Retinal pigment epithelial cell (primary cell): ENCODE data around the gene HOXA10.

ENCODE experiments used
- DNase-seq: peaks from one replicate; pipeline ENCODE4 v3.0.0-alpha.2; 2010; ENCODE audit warnings: low read depth
- H3K4me3 ChIP-seq: 2 replicates; pipeline ENCODE4 v1.5.1; 2011; ENCODE audit warnings: mild to moderate bottlenecking, low read length, control low read depth, moderate library complexity
- TF ChIP-seq, protein P1 (sequence below): conservative IDR thresholded peaks from 2 replicates; pipeline ENCODE4 v1.5.1; 2011; ENCODE audit warnings: low read depth, low read length, control low read depth, inconsistent platforms

Gene HOXA10

DNA sequence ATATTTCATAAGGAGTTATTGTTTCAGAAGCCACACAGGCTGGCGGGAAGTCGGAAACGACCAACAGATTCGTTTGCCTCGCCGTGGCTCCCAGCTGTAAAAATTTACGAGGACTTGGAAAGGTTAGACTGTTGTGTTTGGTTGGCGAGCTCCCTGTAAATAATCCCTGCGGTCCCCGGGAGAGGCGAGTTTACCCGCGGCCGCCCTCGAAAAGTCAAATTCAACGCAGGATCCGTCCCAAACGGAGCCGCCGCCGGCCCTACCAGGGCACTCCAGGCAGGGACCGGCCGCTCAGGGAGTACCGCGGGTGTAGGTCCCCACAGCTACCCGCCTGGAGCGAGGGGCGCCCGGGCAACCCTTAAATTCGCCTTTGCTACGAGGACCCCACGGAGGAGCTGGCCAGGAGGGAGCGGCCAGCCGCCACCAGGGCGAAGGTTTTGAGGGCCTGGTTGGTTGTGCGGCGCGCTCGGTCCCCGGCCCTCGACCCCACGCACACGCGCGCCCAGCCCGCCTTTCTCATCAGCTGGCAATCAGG lies 8.1 kb downstream of the HOXA10 start:
- no peak for DNase-seq
- TF ChIP-seq, protein P1, sequence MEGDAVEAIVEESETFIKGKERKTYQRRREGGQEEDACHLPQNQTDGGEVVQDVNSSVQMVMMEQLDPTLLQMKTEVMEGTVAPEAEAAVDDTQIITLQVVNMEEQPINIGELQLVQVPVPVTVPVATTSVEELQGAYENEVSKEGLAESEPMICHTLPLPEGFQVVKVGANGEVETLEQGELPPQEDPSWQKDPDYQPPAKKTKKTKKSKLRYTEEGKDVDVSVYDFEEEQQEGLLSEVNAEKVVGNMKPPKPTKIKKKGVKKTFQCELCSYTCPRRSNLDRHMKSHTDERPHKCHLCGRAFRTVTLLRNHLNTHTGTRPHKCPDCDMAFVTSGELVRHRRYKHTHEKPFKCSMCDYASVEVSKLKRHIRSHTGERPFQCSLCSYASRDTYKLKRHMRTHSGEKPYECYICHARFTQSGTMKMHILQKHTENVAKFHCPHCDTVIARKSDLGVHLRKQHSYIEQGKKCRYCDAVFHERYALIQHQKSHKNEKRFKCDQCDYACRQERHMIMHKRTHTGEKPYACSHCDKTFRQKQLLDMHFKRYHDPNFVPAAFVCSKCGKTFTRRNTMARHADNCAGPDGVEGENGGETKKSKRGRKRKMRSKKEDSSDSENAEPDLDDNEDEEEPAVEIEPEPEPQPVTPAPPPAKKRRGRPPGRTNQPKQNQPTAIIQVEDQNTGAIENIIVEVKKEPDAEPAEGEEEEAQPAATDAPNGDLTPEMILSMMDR, result no peak
- H3K4me3 ChIP-seq, result no peak overlapping the region

DNA sequence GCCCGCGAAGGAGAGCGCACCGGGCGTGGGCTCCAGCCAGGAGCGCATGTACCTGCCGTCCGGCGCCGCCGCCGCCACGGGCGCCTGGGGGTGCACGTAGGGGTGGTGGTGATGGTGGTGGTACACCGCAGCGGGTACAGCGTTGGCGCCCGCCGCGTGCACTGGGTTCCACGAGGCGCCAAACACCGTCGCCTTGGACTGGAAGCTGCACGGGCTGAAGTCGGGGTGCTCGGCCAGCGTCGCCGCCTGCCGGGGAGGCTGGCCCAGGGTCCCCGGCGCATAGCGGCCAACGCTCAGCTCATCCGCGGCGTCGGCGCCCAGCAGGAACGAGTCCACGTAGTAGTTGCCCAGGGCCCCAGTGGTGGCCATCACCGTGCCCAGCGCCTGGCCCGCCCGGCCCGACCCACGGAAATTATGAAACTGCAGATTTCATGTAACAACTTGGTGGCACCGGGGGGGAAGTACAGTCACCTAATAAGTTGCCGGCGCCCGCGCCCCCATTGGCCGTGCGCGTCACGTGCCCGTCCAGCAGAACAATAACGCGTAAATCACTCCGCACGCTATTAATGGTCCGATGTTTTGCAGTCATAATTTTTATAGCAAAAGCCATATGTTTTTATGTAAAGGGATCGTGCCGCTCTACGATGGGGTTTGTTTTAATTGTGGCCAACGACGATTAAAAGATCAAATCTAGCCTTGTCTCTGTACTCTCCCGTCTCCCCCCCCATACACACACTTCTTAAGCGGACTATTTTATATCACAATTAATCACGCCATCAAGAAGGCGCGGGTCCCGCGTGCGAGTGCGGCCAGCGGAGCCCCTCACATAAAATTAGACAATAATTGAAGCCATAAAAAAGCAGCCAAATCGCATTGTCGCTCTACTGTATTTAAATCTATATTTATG lies 8.8 kb downstream of the HOXA10 start, which contains the start of gene HOXA9:
Gene HOXA9, minus strand, starts transcription at position 449 of the 907 bp plus-strand sequence. Its CDS starts 80 bp downstream, at position 369.
- no peak within 1 kb of the TSS for H3K4me3 ChIP-seq
- TF ChIP-seq, protein P1, result no peak
- DNase-seq, result no peak

DNA sequence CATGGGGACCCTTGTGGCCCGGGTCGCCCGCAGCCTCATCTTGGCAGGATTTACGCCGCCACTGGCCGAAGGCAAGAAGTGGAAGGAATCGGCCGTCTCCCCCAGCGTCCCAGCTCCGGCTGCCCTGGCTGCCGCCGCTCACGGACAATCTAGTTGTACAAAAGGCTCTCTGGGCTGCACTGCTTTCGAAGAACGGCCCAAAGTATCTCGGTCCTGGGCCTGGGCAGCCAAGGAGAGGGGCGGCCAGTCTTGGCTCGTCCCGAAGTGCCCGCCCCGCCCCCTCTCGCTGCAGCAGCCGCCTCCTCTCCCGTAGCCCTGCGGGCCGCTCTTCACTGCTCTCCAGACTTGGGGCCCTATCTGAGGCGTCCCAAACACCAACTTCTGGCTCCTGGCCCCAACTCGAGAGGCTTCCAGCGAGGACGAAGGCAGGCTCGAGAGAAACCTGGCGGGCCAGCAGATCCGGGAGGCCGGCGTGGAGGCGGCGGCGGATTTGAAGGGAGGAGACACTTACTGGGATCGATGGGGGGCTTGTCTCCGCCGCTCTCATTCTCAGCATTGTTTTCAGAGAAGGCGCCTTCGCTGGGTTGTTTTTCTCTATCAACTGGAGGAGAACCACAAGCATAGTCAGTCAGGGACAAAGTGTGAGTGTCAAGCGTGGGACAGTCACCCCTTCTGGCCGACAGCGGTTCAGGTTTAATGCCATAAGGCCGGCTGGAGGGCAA lies 9.6 kb downstream of the HOXA10 start:
- TF ChIP-seq, protein P1, result no peak
- no peak overlapping the region for H3K4me3 ChIP-seq
- no peak for DNase-seq

DNA sequence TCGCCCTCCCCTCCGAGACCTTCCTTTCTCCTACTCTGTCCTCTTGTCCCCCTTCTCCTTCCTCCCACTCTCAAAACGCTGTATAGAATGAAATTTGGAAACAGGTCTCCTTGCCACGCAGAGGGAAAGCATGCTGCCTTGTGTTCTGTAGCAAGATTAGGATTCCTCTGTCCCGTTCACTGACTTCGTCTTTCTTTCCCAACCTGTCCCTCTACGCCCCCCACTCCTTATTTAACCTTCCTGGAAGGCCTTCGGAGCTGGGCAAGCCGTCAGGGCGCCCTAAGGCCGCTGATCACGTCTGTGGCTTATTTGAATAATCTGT lies 10.1 kb downstream of the HOXA10 start:
- no peak overlapping the region for H3K4me3 ChIP-seq
- DNase-seq, result no peak
- TF ChIP-seq, protein P1, result no peak

DNA sequence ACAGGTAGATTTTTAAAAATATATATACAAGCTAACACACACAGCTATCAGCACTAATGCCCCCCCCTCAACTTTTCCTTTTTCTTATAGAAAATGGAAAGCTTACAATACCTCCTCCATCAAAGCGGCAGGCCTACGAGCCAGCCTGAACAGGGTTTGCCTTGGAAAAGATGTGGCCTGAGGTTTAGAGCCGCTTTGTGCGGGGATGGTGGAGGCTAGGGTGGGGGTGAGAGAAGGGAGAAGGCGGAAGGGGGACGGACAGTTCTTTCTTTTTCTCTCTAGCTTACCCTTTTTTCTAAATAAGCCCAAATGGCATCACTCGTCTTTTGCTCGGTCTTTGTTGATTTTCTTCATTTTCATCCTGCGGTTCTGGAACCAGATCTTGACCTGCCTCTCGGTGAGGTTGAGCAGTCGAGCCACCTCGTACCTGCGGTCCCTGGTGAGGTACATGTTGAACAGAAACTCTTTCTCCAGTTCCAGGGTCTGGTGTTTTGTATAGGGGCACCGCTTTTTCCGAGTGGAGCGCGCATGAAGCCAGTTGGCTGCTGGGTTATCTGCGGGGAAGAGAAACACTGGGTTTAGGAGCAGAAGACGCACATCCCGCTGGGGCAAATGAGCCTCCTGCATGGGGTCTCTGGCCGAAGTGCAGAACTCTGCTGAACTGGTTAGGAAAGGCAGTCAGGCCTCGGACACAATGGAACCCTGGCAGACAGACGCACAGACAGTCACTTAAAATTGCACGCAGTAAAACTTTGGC lies 10.7 kb downstream of the HOXA10 start:
- no peak overlapping the region for H3K4me3 ChIP-seq
- DNase-seq, result no peak
- TF ChIP-seq, protein P1, result no peak

DNA sequence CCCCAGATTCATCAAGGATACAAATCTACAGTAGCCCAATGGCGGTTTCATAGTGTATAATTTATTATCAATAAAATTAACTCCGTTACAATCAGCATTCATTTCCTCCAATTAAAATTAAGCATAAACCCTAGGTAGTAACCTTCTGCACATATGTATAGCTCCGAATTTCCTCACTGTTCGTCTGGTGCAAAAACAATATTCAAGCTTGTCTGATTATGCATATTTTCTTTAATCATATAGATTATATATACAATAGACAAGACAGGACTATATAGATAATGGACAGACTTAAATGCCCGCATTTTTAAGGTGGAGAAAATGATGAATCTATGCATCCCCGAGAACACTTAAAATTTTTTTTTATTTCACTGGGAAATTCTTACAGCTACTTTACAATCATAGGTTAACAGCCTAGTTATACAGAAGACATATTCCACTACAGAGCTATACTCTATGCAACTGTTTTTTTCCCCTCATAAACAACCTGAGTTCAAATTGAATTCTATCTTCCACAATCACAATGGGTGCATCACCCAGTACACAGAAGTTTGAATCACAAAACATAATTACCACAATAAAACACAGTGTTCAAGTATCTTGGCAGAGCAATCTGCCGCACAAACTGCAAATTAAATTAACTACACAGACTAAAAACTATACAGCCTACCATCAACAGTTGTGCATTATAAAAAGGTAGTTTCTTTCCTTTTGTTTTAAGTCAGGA lies 11.4 kb downstream of the HOXA10 start:
- no peak for DNase-seq
- TF ChIP-seq, protein P1, result no peak
- no peak overlapping the region for H3K4me3 ChIP-seq
